Endothelial cell of umbilical vein (primary cell): ENCODE results near the gene TPRA1.

Experiments
- EZH2 ChIP-seq: IDR thresholded peaks from 2 replicates; pipeline ENCODE4 v1.6.1; 2012; ENCODE audit warnings: borderline replicate concordance, low read depth, mild to moderate bottlenecking, moderate library complexity, low read length, inconsistent platforms; ENCODE audit not compliant: severe bottlenecking
- JUN ChIP-seq: IDR thresholded peaks from 2 replicates; pipeline ENCODE4 v1.6.1; 2011; ENCODE audit warnings: borderline replicate concordance, low read depth; ENCODE audit not compliant: insufficient read length, insufficient read depth
- MYC ChIP-seq: IDR thresholded peaks from one replicate; pipeline ENCODE4 v1.6.1; 2011; ENCODE audit warnings: mild to moderate bottlenecking, low read depth, low read length
- POLR2A ChIP-seq: IDR thresholded peaks from 2 replicates; pipeline ENCODE4 v1.6.1; 2012; ENCODE audit warnings: low read depth, mild to moderate bottlenecking, control low read depth, low read length
- POLR2AphosphoS5 ChIP-seq: IDR thresholded peaks from 2 replicates; pipeline ENCODE4 v1.6.1; 2012; ENCODE audit warnings: low read depth, mild to moderate bottlenecking, control low read depth, low read length, moderate library complexity; ENCODE audit not compliant: insufficient read depth
- TF ChIP-seq, protein P1 (sequence below), 2 donors: IDR thresholded peaks; 1 replicate in 1 of 2; 2 replicates in 1 of 2; pipeline ENCODE4 v1.5.1; 2011; ENCODE audit warnings: low read length in 2 of 2, mild to moderate bottlenecking in 2 of 2, moderate library complexity in 2 of 2, control low read depth in 1 of 2, inconsistent platforms in 1 of 2, low read depth in 1 of 2; ENCODE audit not compliant: insufficient read depth in 1 of 2; ENCODE audit errors: extremely low read depth in 1 of 2
- TF ChIP-seq, protein P2 (sequence below): IDR thresholded peaks from 2 replicates; pipeline ENCODE4 v1.6.1; 2011; ENCODE audit not compliant: insufficient read depth, insufficient read length

DNA sequence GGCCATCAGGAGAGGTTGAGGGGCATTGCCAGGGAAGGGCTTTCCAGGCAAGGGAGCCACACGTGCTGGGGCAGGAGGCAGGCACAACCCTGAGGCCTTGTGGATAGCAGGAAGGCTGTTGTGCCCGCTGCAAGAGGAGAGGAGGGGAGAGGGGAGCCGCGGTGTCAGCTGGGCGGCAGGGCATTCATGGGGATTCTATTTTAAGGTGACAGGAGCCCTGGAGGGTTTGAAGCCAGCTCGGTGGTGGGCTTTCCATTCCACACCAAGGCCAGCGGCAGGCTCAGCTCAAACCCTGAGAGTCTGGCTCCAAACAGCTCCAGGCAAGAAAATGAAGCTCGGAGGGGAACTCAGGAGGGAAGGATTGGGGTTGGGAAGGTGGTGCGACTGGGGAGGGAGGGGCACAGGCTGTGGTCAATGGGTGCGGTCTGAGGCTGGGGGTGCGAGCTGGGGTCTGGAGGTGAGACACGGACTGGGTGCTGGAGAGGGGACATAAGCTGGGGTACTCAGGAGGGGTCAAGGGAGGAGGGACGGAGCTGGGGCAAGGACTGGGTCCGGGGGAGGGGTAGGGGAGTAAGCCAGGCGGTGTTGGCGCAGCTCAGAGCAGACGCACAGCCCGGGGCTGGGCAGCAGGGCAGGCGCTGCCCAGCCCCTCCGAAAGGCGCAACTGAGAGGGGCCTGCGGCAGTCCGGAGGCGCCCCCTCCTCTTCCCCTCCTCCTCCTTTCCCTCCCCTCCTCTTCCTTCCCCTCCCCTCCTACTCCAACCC, 43.4 kb downstream of the TPRA1 start:
- TF ChIP-seq POLR2AphosphoS5 (no peak), MYC (no peak), POLR2A (no peak), JUN (no peak), EZH2 (no peak)
- TF ChIP-seq, protein P1, sequence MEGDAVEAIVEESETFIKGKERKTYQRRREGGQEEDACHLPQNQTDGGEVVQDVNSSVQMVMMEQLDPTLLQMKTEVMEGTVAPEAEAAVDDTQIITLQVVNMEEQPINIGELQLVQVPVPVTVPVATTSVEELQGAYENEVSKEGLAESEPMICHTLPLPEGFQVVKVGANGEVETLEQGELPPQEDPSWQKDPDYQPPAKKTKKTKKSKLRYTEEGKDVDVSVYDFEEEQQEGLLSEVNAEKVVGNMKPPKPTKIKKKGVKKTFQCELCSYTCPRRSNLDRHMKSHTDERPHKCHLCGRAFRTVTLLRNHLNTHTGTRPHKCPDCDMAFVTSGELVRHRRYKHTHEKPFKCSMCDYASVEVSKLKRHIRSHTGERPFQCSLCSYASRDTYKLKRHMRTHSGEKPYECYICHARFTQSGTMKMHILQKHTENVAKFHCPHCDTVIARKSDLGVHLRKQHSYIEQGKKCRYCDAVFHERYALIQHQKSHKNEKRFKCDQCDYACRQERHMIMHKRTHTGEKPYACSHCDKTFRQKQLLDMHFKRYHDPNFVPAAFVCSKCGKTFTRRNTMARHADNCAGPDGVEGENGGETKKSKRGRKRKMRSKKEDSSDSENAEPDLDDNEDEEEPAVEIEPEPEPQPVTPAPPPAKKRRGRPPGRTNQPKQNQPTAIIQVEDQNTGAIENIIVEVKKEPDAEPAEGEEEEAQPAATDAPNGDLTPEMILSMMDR (IDR thresholded peaks at IDR 0.05; ENCODE audit: extremely low read depth in 1 of 2, insufficient read depth in 1 of 2, low read depth in 1 of 2, low read length in 2 of 2): no peak
- TF ChIP-seq, protein P2, sequence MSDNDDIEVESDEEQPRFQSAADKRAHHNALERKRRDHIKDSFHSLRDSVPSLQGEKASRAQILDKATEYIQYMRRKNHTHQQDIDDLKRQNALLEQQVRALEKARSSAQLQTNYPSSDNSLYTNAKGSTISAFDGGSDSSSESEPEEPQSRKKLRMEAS: no peak
